HG02970 (cell line): ENCODE results near the gene ANKEF1.

Source experiments
- ATAC-seq: cut with Tn5 transposase; IDR thresholded peaks from one replicate; pipeline ENCODE4 v1.9.1; 2021; ENCODE audit warnings: mild to moderate bottlenecking, moderate library complexity, moderate number of reproducible peaks; ENCODE audit not compliant: unreplicated experiment, low FRiP score

Gene ANKEF1

DNA sequence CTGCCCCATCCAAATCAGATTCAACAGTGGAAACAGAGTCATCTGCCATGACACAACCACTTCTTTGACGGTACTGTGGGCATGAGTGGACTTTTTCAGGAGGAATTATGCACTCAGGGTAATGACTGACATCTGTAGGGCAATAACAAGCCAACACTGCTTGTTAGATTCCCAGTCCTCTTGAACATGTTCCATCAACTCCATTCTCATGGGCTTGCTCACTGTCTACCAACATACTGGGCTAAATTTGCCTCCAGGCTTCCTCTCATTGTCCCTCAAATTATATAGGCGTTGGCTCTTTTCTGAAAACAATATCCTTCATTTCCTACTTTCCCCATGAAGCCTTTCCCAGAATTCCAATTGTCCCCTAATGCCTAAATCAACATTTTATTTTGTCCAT is 43.1 kb downstream of the ANKEF1 start:
- ATAC-seq, result no peak

DNA sequence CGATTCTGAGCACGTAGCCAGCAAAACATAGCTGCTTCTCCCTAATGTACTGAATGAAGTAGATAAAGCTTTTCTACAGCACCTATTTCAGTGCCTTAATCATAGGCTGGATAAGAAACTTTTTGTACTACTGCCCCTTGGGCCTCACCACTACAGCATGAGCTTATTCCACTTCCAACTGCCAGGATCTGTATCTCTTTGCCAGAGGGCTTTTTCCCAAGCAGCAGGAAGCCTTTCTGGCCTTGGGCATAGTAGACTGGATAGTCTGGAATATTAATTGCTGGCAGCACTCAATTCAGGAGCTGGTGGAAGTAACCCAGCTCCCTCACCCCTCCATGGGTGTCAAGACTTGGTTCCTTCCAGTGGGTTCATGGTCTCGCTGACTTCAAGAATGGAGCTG is 43.6 kb downstream of the ANKEF1 start:
- no peak for ATAC-seq

DNA sequence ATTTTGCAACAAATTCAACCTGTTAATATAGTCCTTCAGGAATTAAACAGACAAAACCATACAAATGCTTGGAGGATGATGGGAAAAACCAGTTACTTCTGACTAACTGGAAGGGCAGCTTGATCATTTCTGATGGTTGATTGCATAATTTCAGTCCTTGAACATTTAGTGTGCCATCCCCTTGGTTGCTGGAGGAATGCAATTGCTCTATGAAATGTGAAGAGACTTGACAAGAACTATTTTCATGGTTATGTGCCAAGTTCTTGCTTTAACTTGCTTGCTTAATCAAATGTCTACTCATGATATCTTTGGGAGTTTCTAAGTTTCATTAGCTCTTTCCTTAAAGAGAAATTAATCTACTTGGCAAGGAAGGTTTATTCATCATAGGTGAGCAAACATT is 45.2 kb downstream of the ANKEF1 start:
- ATAC-seq, result no peak

DNA sequence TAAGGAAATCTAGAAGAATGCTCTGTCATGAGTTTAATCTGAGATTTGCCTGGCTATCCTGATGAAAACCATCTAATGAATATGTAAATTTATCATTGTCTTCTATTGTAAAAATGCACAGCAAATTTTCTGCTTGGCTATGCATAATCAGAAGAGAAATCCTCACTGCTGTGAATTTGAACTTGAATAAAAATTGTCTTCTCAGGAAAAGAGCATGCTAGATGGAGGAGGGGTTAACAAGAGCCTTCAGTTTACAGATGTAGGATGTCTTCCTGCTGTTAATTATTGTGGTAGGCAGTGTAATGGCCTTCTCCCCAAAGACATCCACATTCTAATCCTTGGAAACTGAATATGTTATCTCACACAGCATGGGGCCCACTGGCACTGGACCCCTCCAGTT is 45.8 kb downstream of the ANKEF1 start:
- no peak for ATAC-seq

DNA sequence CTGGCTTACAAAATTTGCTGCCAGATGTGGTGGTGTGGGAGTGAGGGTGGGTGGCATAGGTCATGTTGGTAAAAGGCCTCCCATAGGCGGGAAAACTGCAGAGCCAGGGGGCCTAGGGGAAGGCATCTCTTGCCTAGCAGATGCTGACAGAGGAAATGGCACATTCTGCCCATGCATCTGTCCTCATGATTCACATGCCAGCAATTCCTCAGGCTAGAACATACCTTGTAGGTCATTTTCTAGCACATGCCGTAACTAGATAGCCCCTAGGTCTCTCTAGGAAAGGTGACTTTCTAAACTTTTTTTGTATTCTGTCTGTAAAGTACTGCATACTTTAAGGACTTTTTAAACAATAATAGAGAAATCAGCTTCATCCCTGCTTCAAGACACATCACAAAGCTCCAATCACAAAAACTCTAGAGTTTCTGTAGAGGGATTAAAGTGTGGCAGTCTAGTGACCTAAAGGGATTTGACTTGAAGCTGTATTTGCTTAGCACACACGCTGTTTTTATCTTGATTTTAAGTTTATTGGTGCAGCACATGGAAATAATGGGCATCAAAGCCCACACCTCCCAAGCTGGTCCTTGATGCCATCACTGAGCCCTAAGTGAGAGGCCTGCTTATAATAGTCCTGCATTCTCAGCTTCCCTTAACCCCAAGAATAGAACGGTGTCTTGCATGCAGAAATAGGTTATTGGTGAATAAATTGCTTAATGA is 55.2 kb downstream of the ANKEF1 start:
- no peak for ATAC-seq

DNA sequence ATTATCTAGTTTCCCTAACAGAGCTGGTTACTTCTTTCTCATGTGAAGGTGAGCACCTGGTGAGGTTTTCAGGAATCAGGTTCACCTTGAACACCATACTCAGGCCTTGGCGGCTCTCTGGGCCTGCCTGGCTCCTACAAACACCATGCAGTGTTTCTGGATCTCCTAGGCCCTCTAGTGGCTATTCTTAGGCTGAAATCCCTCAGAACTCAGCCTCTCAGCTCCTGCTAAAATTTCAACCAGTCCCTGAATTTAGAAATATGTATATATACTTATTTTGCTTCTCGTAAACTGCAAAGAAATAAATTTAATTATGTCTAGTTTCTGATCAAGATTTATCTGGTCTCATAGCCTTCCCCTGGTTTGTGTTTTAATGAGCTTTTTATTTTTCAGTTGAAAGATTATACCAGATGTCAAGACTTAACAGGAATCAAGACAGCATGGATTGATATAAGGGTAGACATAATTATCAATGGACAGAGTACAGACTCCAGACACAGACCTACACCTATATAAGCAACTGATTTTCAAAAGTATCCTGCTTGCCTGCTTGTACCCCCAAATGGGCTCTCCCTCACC is 55.9 kb downstream of the ANKEF1 start:
- no peak for ATAC-seq

DNA sequence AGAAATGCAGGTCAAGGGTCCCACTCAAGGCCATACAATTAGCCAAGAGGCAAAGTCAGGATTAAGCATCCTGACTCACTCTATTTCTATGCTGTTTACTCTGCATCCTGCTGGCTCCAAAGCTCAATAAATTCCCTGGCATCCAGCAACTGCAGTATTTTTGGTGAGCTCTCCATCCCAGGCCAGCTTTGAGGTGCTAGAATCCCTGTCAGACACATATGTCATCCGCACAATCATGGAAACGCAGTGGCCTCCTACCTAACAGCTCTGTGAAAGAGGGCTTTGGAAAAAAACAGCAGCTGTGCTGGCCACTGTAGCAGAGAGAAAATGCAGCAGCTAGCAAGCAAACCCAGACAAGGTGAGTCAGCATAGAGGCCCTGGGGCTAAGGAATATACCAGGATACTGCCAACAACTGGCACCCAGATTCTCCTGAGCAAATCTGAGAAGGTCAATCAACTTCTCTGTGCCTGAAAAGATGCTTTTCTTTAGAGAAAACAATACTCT is 58.4 kb downstream of the ANKEF1 start:
- no peak for ATAC-seq

DNA sequence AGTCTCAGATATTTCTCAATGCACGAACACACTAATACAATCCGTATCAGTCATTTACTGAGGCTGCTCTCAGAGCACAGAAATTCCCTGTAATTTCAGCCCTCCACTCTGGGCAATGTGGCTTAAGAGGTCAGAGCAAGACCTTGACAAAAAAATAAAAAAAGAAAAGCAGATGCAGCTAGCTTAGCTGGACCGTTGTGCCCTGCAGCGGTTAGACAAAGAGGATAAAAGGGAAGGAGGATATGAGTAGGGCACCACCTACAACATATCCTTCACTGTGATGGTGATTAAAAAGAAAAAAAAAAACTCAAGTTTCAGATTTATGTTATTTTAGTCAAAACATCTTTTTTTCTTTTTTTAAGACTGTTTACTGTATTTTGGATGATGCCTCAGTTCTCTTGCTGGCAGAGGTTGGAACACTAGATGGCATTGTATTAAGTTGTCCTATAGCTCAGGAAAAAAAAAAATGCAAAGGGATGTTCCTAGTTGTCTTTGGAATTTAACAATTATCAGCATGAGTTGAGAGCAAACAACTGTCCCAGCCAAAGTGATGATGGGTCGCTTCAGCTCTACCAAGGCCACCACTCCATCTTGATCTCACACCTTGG is 59.9 kb downstream of the ANKEF1 start:
- no peak for ATAC-seq

DNA sequence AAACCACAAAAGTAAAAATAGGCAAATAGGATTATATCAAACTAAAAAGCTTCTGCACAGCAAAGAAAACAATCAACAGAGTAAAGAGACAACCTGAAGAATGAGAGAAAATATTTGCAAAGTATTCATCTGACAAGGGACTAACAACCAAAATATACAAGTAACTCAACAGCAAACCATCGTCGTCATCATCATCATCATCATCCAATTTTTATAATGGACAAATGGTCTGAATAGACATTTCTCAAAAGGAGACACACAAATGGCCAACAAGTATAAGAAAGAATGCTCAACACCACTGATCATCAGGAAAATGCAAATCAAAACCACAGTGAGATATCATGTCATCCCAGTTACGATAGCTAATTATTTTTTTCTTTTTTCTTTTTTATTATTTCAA is 62.0 kb downstream of the ANKEF1 start:
- no peak for ATAC-seq

DNA sequence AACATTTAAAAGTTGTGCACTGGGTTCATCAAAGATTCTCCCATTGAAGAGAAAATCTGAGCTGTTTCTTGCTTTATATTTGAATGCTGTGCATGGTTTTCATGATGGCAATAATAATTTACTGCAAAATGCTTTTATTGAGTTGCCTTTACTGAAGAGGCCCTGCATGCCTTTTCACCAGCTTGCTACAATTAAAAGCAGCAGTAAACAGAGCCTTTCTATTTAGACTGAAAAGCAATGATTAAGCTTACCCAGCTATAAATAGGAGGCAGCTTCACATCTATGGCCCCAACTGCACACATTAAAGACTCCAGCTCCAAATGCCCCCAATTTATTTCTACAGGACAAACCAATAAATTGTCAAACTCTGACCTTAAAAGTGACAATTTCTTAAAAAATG is 70.3 kb downstream of the ANKEF1 start:
- ATAC-seq, result no peak
